ENCODE data around the gene SOWAHA. TPM values are rescaled to one million over a fixed set of nuclear protein-coding genes. Genes with fewer than 3 reads are reported as not detected.

Gene SOWAHA
- total RNA-seq, 1 experiment from 2014 or later: not detected

DNA sequence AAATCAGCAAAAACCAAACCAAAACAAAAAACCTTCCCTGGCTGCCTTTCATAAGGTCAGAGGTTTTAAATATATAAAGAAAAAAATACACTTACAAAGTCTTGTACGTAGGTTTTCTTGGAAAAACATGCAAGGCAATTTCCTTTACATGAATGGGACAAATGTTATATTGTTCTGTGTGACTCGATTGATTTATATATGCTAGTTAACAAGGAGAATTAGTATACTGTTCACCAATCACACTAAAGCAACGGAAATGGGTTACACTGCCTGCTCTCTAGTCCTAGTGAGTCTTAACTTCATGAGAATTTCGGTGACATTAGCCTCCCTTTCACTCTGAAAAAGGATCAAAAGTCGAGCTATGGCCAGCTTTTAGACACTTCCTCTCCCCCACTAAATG lies 47.6 kb downstream of the SOWAHA start:
- ATAC-seq: no peak
- intact Hi-C loops (cut with micrococcal nuclease; ENCODE audit: unreplicated experiment) (no loop called here), in situ Hi-C loops (cut with HindIII; ENCODE audit: low pct_unique_long_range_greater_than_20kb, low sequenced_read_pairs) (no loop called here)
- H3K27me3 ChIP-seq (ENCODE audit: control insufficient read depth, insufficient read depth, low read length): no peaks in the 10 kb centered on the region
- no peak overlapping the region for H3K4me3 ChIP-seq (ENCODE audit: low read depth in 2 of 2, low read length in 2 of 2)
- no peak for DNase-seq (ENCODE audit: low read depth, low spot score)
- no peaks in the 10 kb centered on the region for H3K36me3 ChIP-seq (ENCODE audit: control insufficient read depth, insufficient read depth, low read length)
- H3K4me1 ChIP-seq (ENCODE audit: control insufficient read depth, insufficient read depth, low read length): peaks cover 4% of the 10 kb centered on the region; the same call in 1 of the 2 replicates
- H3K27ac ChIP-seq (ENCODE audit: low read length): no peak overlapping the region
- TF ChIP-seq TCF7L2 (IDR thresholded peaks at IDR 0.05; ENCODE audit: low read depth, low read length): no peak
- no peak for TF ChIP-seq SIN3A (IDR thresholded peaks at IDR 0.05; ENCODE audit: borderline replicate concordance, insufficient read depth, low read depth, low read length)
- no peak for TF ChIP-seq POLR2AphosphoS5 (IDR thresholded peaks at IDR 0.05; ENCODE audit: low read depth, low read length)
- TF ChIP-seq REST (IDR thresholded peaks at IDR 0.05; ENCODE audit: insufficient read depth in 1 of 2, low read depth in 2 of 2, low read length in 1 of 2): no peak
- TF ChIP-seq, protein P1, sequence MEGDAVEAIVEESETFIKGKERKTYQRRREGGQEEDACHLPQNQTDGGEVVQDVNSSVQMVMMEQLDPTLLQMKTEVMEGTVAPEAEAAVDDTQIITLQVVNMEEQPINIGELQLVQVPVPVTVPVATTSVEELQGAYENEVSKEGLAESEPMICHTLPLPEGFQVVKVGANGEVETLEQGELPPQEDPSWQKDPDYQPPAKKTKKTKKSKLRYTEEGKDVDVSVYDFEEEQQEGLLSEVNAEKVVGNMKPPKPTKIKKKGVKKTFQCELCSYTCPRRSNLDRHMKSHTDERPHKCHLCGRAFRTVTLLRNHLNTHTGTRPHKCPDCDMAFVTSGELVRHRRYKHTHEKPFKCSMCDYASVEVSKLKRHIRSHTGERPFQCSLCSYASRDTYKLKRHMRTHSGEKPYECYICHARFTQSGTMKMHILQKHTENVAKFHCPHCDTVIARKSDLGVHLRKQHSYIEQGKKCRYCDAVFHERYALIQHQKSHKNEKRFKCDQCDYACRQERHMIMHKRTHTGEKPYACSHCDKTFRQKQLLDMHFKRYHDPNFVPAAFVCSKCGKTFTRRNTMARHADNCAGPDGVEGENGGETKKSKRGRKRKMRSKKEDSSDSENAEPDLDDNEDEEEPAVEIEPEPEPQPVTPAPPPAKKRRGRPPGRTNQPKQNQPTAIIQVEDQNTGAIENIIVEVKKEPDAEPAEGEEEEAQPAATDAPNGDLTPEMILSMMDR (IDR thresholded peaks at IDR 0.05): no peak
- no peaks in the 10 kb centered on the region for H3K9me3 ChIP-seq (ENCODE audit: control insufficient read depth, insufficient read depth, low read depth, low read length)
- POLR2A ChIA-PET: interaction anchor here (0.8 kb wide), 1 partner anchor 15 kb away, joined by 5 read pairs; no protein-coding TSS in a partner anchor
- no TSS peak for BruUV-seq (replicated peaks)
- CTCF ChIA-PET: no interaction called here

- Histone ChIP-seq H3K27me3 (ENCODE audit: control insufficient read depth, insufficient read depth, low read length) (no peaks in the 10 kb centered on the region), H3K9me3 (ENCODE audit: control insufficient read depth, insufficient read depth, low read depth, low read length) (no peaks in the 10 kb centered on the region), H3K36me3 (ENCODE audit: control insufficient read depth, insufficient read depth, low read length) (peaks cover 12% of the 10 kb centered on the region), H3K4me1 (ENCODE audit: control insufficient read depth, insufficient read depth, low read length) (peaks cover 17% of the 10 kb centered on the region), H3K4me3 (ENCODE audit: low read depth in 2 of 2, low read length in 2 of 2) (peak overlapping the region; percentile 82 to 95), H3K27ac (ENCODE audit: low read length) (peak overlapping the region; percentile 94)
- TF ChIP-seq TCF7L2 (IDR thresholded peaks at IDR 0.05; ENCODE audit: low read depth, low read length) (no peak), REST (IDR thresholded peaks at IDR 0.05; ENCODE audit: insufficient read depth in 1 of 2, low read depth in 2 of 2, low read length in 1 of 2) (no peak)
- BruUV-seq (replicated peaks): TSS peak; percentile 89
- in situ Hi-C loops (cut with HindIII; ENCODE audit: low pct_unique_long_range_greater_than_20kb, low sequenced_read_pairs): no loop called here
- DNase-seq (ENCODE audit: low read depth, low spot score) (no peak), ATAC-seq (peak; percentile 72)
- intact Hi-C loops (cut with micrococcal nuclease; ENCODE audit: unreplicated experiment): no loop called here
- ChIA-PET POLR2A (interaction anchor here (0.6 to 1.1 kb wide), 2 partner anchors 9 to 96 kb away, joined by 3 to 4 read pairs; no protein-coding TSS in a partner anchor), CTCF (interaction anchor here (0.5 kb wide), 1 partner anchor 178 kb away, joined by 3 read pairs; no protein-coding TSS in a partner anchor)
Observed at GRCh38 chr5:132865668-132866341, 52.7 kb downstream of the SOWAHA start.

Other genes starting within 250 kb of the SOWAHA start
- not detected for gene IL13, start 155.1 kb upstream of the SOWAHA start, total RNA-seq (2021; ENCODE audit: unreplicated experiment)
- not detected for gene IL4, start 139.3 kb upstream of the SOWAHA start, total RNA-seq (2021; ENCODE audit: unreplicated experiment)
- 17.1 TPM for gene KIF3A, start 75.8 kb upstream of the SOWAHA start, total RNA-seq (2021; ENCODE audit: unreplicated experiment)
- 0.49 TPM for gene CCNI2, start 65.9 kb upstream of the SOWAHA start, total RNA-seq (2021; ENCODE audit: unreplicated experiment)
- 22.8 TPM for gene SEPTIN8, start 36.1 kb upstream of the SOWAHA start, total RNA-seq (2021; ENCODE audit: unreplicated experiment)
- gene SHROOM1, start 17.3 kb downstream of the SOWAHA start, total RNA-seq (2021; ENCODE audit: unreplicated experiment): 13.5 TPM
- gene GDF9, start 53.2 kb downstream of the SOWAHA start, total RNA-seq (2021; ENCODE audit: unreplicated experiment): 0.54 TPM
- gene UQCRQ, start 53.3 kb downstream of the SOWAHA start, total RNA-seq (2021; ENCODE audit: unreplicated experiment): 475 TPM
- 1.4 TPM for gene LEAP2, start 60.4 kb downstream of the SOWAHA start, total RNA-seq (2021; ENCODE audit: unreplicated experiment)
- 78.3 TPM for gene AFF4, start 150.3 kb downstream of the SOWAHA start, total RNA-seq (2021; ENCODE audit: unreplicated experiment)
- 30.8 TPM for gene ZCCHC10, start 213.2 kb downstream of the SOWAHA start, total RNA-seq (2021; ENCODE audit: unreplicated experiment)
- 247 TPM for gene HSPA4, start 238.7 kb downstream of the SOWAHA start, total RNA-seq (2021; ENCODE audit: unreplicated experiment)

All from Panc1 (cell line).